ENCODE data around the gene URI1. TPM values are rescaled to one million over a fixed set of nuclear protein-coding genes. Genes with fewer than 3 reads are reported as not detected.

URI1 gene
- total RNA-seq, 2 donors from 2014 or later: 38.2 to 60.7 TPM

GRCh38 chr19:30064348-30064699 lies 122.3 kb downstream of the URI1 start:
- Histone ChIP-seq H3K9me3 (no peaks in the 10 kb centered on the region), H3K36me3 (replicated peaks in 1 of 2; ENCODE audit: insufficient read depth in 1 of 2, low read depth in 2 of 2) (no peaks in the 10 kb centered on the region), H3K27ac (no peak overlapping the region), H3K4me1 (no peaks in the 10 kb centered on the region), H3K4me3 (no peak overlapping the region), H3K27me3 (no peaks in the 10 kb centered on the region)
- 53 to 64% methylated on average over 8 to 18 of the region's 19 CpGs for WGBS, 2 donors
- DNase-seq (no peak), ATAC-seq (no peak)
- TF ChIP-seq CTCF (IDR thresholded peaks at IDR 0.05) (no peak), POLR2A (IDR thresholded peaks at IDR 0.05) (no peak)
- intact Hi-C loops (cut with DNase I): no loop called here

- H3K27me3 ChIP-seq: no peaks in the 10 kb centered on the region
- TF ChIP-seq POLR2A (IDR thresholded peaks at IDR 0.05): no peak
- TF ChIP-seq CTCF (IDR thresholded peaks at IDR 0.05): no peak
- H3K27ac ChIP-seq: no peak overlapping the region
- DNase-seq: no peak
- WGBS, 2 donors: 52 to 71% methylated on average over 14 to 16 of the region's 16 CpGs
- no peaks in the 10 kb centered on the region for H3K4me1 ChIP-seq
- intact Hi-C loops (cut with DNase I): no loop called here
- no peaks in the 10 kb centered on the region for H3K9me3 ChIP-seq
- no peak overlapping the region for H3K4me3 ChIP-seq
- H3K36me3 ChIP-seq (replicated peaks in 1 of 2; ENCODE audit: insufficient read depth in 1 of 2, low read depth in 2 of 2): no peaks in the 10 kb centered on the region
- ATAC-seq: no peak
Observed at GRCh38 chr19:30064771-30065494, 122.9 kb downstream of the URI1 start.

GRCh38 chr19:30065680-30066606 lies 123.9 kb downstream of the URI1 start:
- H3K27ac ChIP-seq: no peak overlapping the region
- intact Hi-C loops (cut with DNase I): no loop called here
- H3K4me3 ChIP-seq: no peak overlapping the region
- 78 to 83% methylated on average over 4 to 5 of the region's 5 CpGs for WGBS, 2 donors
- H3K36me3 ChIP-seq (replicated peaks in 1 of 2; ENCODE audit: insufficient read depth in 1 of 2, low read depth in 2 of 2): no peaks in the 10 kb centered on the region
- DNase-seq (no peak), ATAC-seq (no peak)
- no peaks in the 10 kb centered on the region for H3K4me1 ChIP-seq
- H3K9me3 ChIP-seq: no peaks in the 10 kb centered on the region
- TF ChIP-seq POLR2A (IDR thresholded peaks at IDR 0.05) (no peak), CTCF (IDR thresholded peaks at IDR 0.05) (no peak)
- H3K27me3 ChIP-seq: no peaks in the 10 kb centered on the region

Small RNA genes lying within 50 kb of the gene (small RNA-seq; reads per million reads assigned to genes)
- gene AC008798.1: not detected
- gene TAF9P3: not detected

Other genes with a start within 250 kb of the URI1 start
- gene C19orf12, start 227.0 kb upstream of the URI1 start, total RNA-seq: 10 to 100 TPM; 18.2 to 23.7 TPM
- not detected for gene CCNE1, start 130.2 kb upstream of the URI1 start, total RNA-seq

Measured in body of pancreas (tissue), 4 donors.